PFSK-1 (cell line): ENCODE data around the gene HTRA2.

Source experiments
- FOXP2 ChIP-seq: optimal IDR thresholded peaks from 2 replicates; pipeline ENCODE3; 2011; ENCODE audit warnings: borderline replicate concordance, control low read depth, inconsistent platforms; ENCODE audit not compliant: insufficient read depth; ENCODE audit errors: extremely low read length, extremely low read depth
- POLR2AphosphoS5 ChIP-seq: IDR thresholded peaks from 2 replicates; pipeline ENCODE4 v1.6.1; 2012; ENCODE audit warnings: low read depth, mild to moderate bottlenecking, control low read depth, low read length, moderate library complexity
- SIN3A ChIP-seq: IDR thresholded peaks from 2 replicates; pipeline ENCODE4 v1.6.1; 2012; ENCODE audit warnings: mild to moderate bottlenecking, low read length, moderate library complexity, borderline replicate concordance; ENCODE audit not compliant: insufficient read depth
- TAF1 ChIP-seq: IDR thresholded peaks from 2 replicates; pipeline ENCODE4 v1.6.1; 2012; ENCODE audit warnings: low read length, control low read depth, borderline replicate concordance; ENCODE audit not compliant: insufficient read depth
- TF ChIP-seq, protein P1 (sequence below), 2 experiments: IDR thresholded peaks; 2 replicates each; pipeline versions ENCODE4 v1.6.1 to v1.8.0; 2011 to 2012; ENCODE audit warnings: low read depth in 2 of 2, low read length in 2 of 2, control low read depth in 1 of 2, inconsistent platforms in 1 of 2, mild to moderate bottlenecking in 1 of 2, moderate library complexity in 1 of 2; ENCODE audit not compliant: insufficient read depth in 1 of 2

The HTRA2 gene

DNA sequence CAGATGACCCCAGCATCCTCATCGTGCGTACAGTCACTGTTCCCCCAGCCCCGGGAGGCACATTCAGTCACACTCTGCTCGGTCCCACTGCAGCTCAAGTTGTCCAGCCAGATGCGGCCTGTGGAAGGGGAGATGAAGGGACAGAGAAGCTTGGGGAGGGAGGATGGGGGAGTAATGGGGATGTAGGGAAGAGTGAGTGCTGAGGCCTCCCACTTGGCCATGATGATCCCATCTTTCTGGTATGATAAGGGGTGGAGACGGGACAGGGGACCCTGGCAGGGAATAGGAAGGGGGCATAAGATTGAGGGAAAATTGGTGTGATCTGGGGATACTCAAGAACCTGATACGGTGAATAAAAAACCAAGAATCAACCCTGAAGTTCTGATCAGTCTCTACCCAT is 20.5 kb downstream of the HTRA2 start:
- TF ChIP-seq TAF1 (no peak), FOXP2 (no peak), POLR2AphosphoS5 (no peak), SIN3A (no peak)
- TF ChIP-seq, protein P1, sequence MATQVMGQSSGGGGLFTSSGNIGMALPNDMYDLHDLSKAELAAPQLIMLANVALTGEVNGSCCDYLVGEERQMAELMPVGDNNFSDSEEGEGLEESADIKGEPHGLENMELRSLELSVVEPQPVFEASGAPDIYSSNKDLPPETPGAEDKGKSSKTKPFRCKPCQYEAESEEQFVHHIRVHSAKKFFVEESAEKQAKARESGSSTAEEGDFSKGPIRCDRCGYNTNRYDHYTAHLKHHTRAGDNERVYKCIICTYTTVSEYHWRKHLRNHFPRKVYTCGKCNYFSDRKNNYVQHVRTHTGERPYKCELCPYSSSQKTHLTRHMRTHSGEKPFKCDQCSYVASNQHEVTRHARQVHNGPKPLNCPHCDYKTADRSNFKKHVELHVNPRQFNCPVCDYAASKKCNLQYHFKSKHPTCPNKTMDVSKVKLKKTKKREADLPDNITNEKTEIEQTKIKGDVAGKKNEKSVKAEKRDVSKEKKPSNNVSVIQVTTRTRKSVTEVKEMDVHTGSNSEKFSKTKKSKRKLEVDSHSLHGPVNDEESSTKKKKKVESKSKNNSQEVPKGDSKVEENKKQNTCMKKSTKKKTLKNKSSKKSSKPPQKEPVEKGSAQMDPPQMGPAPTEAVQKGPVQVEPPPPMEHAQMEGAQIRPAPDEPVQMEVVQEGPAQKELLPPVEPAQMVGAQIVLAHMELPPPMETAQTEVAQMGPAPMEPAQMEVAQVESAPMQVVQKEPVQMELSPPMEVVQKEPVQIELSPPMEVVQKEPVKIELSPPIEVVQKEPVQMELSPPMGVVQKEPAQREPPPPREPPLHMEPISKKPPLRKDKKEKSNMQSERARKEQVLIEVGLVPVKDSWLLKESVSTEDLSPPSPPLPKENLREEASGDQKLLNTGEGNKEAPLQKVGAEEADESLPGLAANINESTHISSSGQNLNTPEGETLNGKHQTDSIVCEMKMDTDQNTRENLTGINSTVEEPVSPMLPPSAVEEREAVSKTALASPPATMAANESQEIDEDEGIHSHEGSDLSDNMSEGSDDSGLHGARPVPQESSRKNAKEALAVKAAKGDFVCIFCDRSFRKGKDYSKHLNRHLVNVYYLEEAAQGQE (IDR thresholded peaks at IDR 0.05; ENCODE audit: insufficient read depth in 1 of 2, low read depth in 2 of 2, low read length in 2 of 2) = no peak

DNA sequence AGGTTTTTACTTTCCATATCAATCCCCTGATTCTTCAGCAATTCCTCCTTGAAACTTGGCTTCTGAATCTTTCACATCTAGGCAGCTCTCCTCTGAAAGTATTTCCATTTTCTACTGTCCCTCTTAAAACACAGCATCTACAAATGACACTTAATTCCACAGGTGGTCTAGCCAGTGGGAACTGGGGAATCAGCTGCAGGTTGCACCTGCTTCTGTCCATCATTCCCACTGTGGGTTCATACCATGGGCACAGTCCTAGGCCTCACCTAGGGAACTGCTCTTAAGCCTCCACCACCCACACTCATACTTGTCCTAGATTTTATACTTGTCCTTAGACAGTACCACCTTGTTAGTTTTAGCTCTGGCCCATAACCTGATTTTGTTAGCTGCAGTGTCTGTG is 21.8 kb downstream of the HTRA2 start:
- TF ChIP-seq POLR2AphosphoS5 (no peak), SIN3A (no peak)
- TF ChIP-seq, protein P1 (IDR thresholded peaks at IDR 0.05; ENCODE audit: insufficient read depth in 1 of 2, low read depth in 2 of 2, low read length in 2 of 2) = no peak

DNA sequence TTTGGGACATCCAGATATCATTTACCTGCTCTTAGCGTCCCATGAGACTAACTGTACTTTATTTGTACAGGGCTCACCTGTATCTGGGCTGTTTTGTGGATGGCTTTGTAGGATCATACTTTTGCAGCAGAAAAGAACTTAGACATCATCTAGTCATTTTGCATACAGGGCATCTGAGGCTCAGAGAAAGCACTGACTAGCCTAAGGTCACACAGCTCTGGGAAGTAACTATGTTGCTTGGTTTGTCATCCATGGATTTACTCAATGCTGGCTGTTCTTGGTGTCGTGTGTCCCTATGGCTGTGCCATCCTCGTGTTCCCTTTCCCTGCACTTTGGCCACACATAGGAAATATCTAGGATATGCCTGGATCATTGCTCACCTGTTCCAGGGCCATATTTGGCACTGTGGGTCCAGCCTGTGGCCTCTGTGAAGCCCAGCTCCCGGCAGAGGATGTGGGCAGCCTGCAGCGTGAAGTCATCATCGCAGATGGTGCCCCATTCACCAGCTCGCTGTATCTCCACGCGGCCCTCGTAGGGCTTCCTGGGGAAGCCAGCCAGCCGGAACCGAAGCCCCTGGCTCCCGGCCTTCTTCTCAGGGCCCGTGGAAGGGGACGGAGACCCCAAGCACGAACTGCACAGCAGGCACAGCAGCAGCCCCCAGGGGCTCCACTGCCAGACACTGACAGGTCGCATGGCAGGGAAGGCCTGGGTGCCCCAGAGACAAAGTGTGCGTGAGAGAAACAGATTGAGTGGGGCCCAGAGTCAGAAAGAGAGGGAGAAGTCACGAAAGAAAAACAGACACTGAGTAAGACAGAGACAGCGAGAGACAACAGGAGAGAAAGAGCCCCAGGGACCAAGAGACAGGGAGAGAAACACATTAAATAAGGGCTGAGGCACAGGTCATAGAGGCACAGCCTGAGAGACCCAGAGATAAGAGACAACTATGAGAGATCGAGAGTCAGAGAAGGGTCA is 22.5 kb downstream of the HTRA2 start:
- no peak for TF ChIP-seq SIN3A
- TF ChIP-seq FOXP2 = no peak
- TF ChIP-seq, protein P1 (IDR thresholded peaks at IDR 0.05; ENCODE audit: insufficient read depth in 1 of 2, low read depth in 2 of 2, low read length in 2 of 2) = no peak
- no peak for TF ChIP-seq POLR2AphosphoS5

DNA sequence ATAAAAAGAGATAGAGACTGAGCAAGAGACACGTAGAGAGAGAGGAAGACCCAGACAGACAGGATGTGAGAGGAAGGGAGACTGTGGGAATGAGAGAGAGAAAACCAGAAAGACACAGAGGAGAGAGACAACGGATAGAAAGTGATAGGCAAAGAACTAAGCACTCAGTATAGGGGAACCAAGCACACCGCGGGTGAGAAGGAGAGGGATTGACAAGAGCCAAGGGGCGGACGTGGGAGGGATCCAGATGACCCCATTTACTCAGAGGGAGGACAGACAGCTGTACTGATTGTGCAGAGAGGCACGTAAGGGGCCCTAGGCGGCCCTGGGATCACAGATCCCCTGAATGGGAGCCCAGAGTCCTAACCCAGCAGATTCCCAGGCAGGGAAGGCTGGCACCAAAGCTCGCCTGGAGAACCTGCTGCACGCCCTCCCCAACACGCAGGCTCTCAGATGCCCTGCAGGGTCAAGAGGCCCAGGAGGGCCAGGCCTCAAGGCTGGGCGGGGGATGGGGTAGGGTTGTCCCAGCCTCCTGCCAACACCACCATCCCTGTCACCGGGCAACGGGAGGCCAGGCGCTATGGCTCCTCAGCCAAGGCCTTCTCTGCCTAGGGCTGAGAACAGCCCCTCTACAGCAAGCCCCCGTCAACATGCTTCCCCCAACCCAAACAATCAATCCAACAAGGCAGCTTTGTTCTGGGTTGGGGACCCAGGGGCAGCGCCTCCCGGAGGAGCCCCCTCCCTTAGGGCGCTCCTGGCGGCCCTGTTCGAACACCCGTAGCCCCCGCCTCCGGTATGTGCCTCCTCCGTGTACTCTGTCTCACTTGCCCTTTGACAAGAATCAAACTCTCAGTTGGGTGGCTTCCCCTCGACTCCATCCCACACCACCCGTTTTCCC is 23.4 kb downstream of the HTRA2 start:
- TF ChIP-seq TAF1 = no peak
- TF ChIP-seq SIN3A = no peak
- no peak for TF ChIP-seq POLR2AphosphoS5
- no peak for TF ChIP-seq FOXP2
- TF ChIP-seq, protein P1 (IDR thresholded peaks at IDR 0.05; ENCODE audit: insufficient read depth in 1 of 2, low read depth in 2 of 2, low read length in 2 of 2) = no peak
